Measurements from ENCODE around the gene MTHFD1L. TPM values are rescaled to one million over a fixed set of nuclear protein-coding genes. Genes with fewer than 3 reads are reported as not detected.
A peak's percentile ranks its signal among the peaks of the same experiment; 100 is the strongest.

The MTHFD1L gene
- total and polyA plus RNA-seq, 9 of the 15 experiments (the other 6 are each of a cell fraction or from before 2014, with no cell fraction given): 20.9 to 128 (median 61.0) TPM

DNA sequence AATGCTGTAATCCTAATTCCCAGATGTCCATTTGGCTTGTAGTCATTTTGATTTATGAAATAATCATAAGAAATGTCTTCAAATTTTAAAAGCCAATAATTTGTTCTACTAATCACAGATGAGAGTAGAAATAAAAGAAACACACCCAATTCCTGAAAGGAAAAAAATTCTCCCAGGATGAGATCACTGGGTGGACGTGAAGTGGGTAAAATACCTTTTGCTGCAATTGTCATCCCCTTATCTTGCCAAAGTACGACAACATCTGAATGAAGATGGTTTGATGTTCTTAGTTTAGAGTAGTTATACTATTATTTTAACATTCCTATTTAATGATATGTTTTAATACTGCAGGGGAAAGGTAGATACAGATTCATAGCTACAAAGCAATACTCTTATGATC lies 33.7 kb downstream of the MTHFD1L start:
- no peak overlapping the region for H3K9ac ChIP-seq (ENCODE audit: insufficient read depth in 1 of 2, low read depth in 2 of 2, low read length in 2 of 2)
- no peak for TF ChIP-seq ZC3H11A (IDR thresholded peaks at IDR 0.05; ENCODE audit: low read depth, low read length)
- TF ChIP-seq ZNF707 (CRISPR knock-in tag; conservative IDR thresholded peaks at IDR 0.05): no peak
- TF ChIP-seq TFAM (CRISPR knock-in tag; conservative IDR thresholded peaks at IDR 0.05): no peak
- H3K4me3 ChIP-seq: no peak overlapping the region
- H3K9me3 ChIP-seq (replicated peaks; ENCODE audit: control insufficient read depth, insufficient read depth, low read depth, low read length): no peaks in the 10 kb centered on the region
- POLR2A ChIA-PET: interaction anchor here (1.1 kb wide), 1 partner anchor 23 kb away, joined by 3 read pairs; no protein-coding TSS in a partner anchor
- H3K4me1 ChIP-seq (replicated peaks in 1 of 2; ENCODE audit: control insufficient read depth in 2 of 2, insufficient read depth in 2 of 2, low read length in 2 of 2): peaks cover 8 to 19% of the 10 kb centered on the region in 2 experiments; a peak in 3 of 5 replicates
- ATAC-seq (no peak), DNase-seq (ENCODE audit: extremely low read depth in 1 of 4, low spot score in 3 of 4) (no peak), FAIRE-seq (no peak)
- no peak overlapping the region; the same call in 2 of the 3 replicates for H3K27ac ChIP-seq (ENCODE audit: extremely low read depth, low read depth, low read length)
- CTCF ChIA-PET (ENCODE audit: low intra/inter-chr PET ratio): no interaction called here
- H3K9me1 ChIP-seq (ENCODE audit: control insufficient read depth, insufficient read depth, low read length): peaks cover 4% of the 10 kb centered on the region
- no peaks in the 10 kb centered on the region for H3K27me3 ChIP-seq (ENCODE audit: control insufficient read depth in 2 of 2, insufficient read depth in 2 of 2, low read length in 2 of 2)
- in situ Hi-C loops (cut with MboI) (no loop called here), intact Hi-C loops (cut with micrococcal nuclease) (no loop called here)
- no peak overlapping the region for H2AFZ ChIP-seq (ENCODE audit: low read depth, low read length)
- WGBS (ENCODE audit: insufficient coverage, low coverage, missing lambda C conversion rate): 75% methylated on average over 2 of the region's 2 CpGs
- H3K79me2 ChIP-seq (ENCODE audit: control insufficient read depth, insufficient read depth, low read length): no peaks in the 10 kb centered on the region
- no peak overlapping the region for H3K4me2 ChIP-seq (ENCODE audit: insufficient read depth, low read length)
- no peaks in the 10 kb centered on the region for H4K20me1 ChIP-seq (replicated peaks; ENCODE audit: control insufficient read depth, insufficient read depth, low read length)
- H3K36me3 ChIP-seq (ENCODE audit: control insufficient read depth, insufficient read depth, low read length): peaks cover 52% of the 10 kb centered on the region
- BruUV-seq (replicated peaks): no TSS peak

DNA sequence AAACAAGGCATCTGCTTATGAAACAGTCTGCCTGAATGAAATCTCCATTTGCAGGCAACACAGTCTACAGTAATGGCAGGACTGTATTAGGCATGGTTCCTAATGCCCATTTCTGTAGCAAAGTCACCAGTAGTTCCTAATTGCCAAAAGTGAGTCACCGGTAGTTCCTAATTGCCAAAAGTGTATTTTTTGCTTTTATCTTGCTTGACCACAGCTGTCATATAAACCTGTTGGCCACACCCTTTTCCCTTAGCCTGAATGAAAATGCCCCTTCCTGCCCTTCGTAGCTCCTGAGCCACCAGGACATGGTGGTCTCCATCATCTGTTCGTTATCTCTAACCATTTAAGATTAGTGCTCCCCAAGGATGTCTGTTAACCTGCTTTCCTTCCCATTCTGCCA lies 34.5 kb downstream of the MTHFD1L start:
- CTCF ChIA-PET (ENCODE audit: low intra/inter-chr PET ratio): no interaction called here
- no peaks in the 10 kb centered on the region for H3K9me3 ChIP-seq (replicated peaks; ENCODE audit: control insufficient read depth, insufficient read depth, low read depth, low read length)
- no peak overlapping the region for H3K4me3 ChIP-seq
- no TSS peak for BruUV-seq (replicated peaks)
- no peak overlapping the region for H3K4me2 ChIP-seq (ENCODE audit: insufficient read depth, low read length)
- intact Hi-C loops (cut with micrococcal nuclease): no loop called here
- no peak overlapping the region for H2AFZ ChIP-seq (ENCODE audit: low read depth, low read length)
- in situ Hi-C loops (cut with MboI): no loop called here
- H3K27ac ChIP-seq (ENCODE audit: extremely low read depth, low read depth, low read length): no peak overlapping the region
- H3K79me2 ChIP-seq (ENCODE audit: control insufficient read depth, insufficient read depth, low read length): no peaks in the 10 kb centered on the region
- DNase-seq (ENCODE audit: extremely low read depth in 1 of 4, low spot score in 3 of 4) (peak in 2 of 4 experiments; percentile 24 to 39), FAIRE-seq (no peak), ATAC-seq (peak; percentile 18; the same call in 1 of the 3 replicates)
- H3K4me1 ChIP-seq (replicated peaks in 1 of 2; ENCODE audit: control insufficient read depth in 2 of 2, insufficient read depth in 2 of 2, low read length in 2 of 2): peaks cover 5 to 14% of the 10 kb centered on the region in 2 experiments; a peak in 3 of 5 replicates
- POLR2A ChIA-PET: interaction anchor here (0.7 to 1.4 kb wide), 3 partner anchors 8 to 15 kb away, joined by 4 to 6 read pairs (median 4); no protein-coding TSS in a partner anchor
- peaks cover 2% of the 10 kb centered on the region for H3K9me1 ChIP-seq (ENCODE audit: control insufficient read depth, insufficient read depth, low read length)
- H3K9ac ChIP-seq (ENCODE audit: insufficient read depth in 1 of 2, low read depth in 2 of 2, low read length in 2 of 2): no peak overlapping the region
- 37% methylated on average over 3 of the region's 3 CpGs for WGBS (ENCODE audit: insufficient coverage, low coverage, missing lambda C conversion rate)
- H3K27me3 ChIP-seq (ENCODE audit: control insufficient read depth in 2 of 2, insufficient read depth in 2 of 2, low read length in 2 of 2): no peaks in the 10 kb centered on the region
- H4K20me1 ChIP-seq (replicated peaks; ENCODE audit: control insufficient read depth, insufficient read depth, low read length): no peaks in the 10 kb centered on the region
- H3K36me3 ChIP-seq (ENCODE audit: control insufficient read depth, insufficient read depth, low read length): peaks cover 50% of the 10 kb centered on the region
- TF ChIP-seq PCBP2 (IDR thresholded peaks at IDR 0.05; ENCODE audit: low read depth, low read length, poor library complexity, severe bottlenecking): no peak
- 0 out of 2 replicates have a peak, but pooled peaks have one; percentile 33 for TF ChIP-seq ZNF175 (CRISPR knock-in tag; IDR thresholded peaks at IDR 0.05; ENCODE audit: low read depth)
- TF ChIP-seq, protein P1, sequence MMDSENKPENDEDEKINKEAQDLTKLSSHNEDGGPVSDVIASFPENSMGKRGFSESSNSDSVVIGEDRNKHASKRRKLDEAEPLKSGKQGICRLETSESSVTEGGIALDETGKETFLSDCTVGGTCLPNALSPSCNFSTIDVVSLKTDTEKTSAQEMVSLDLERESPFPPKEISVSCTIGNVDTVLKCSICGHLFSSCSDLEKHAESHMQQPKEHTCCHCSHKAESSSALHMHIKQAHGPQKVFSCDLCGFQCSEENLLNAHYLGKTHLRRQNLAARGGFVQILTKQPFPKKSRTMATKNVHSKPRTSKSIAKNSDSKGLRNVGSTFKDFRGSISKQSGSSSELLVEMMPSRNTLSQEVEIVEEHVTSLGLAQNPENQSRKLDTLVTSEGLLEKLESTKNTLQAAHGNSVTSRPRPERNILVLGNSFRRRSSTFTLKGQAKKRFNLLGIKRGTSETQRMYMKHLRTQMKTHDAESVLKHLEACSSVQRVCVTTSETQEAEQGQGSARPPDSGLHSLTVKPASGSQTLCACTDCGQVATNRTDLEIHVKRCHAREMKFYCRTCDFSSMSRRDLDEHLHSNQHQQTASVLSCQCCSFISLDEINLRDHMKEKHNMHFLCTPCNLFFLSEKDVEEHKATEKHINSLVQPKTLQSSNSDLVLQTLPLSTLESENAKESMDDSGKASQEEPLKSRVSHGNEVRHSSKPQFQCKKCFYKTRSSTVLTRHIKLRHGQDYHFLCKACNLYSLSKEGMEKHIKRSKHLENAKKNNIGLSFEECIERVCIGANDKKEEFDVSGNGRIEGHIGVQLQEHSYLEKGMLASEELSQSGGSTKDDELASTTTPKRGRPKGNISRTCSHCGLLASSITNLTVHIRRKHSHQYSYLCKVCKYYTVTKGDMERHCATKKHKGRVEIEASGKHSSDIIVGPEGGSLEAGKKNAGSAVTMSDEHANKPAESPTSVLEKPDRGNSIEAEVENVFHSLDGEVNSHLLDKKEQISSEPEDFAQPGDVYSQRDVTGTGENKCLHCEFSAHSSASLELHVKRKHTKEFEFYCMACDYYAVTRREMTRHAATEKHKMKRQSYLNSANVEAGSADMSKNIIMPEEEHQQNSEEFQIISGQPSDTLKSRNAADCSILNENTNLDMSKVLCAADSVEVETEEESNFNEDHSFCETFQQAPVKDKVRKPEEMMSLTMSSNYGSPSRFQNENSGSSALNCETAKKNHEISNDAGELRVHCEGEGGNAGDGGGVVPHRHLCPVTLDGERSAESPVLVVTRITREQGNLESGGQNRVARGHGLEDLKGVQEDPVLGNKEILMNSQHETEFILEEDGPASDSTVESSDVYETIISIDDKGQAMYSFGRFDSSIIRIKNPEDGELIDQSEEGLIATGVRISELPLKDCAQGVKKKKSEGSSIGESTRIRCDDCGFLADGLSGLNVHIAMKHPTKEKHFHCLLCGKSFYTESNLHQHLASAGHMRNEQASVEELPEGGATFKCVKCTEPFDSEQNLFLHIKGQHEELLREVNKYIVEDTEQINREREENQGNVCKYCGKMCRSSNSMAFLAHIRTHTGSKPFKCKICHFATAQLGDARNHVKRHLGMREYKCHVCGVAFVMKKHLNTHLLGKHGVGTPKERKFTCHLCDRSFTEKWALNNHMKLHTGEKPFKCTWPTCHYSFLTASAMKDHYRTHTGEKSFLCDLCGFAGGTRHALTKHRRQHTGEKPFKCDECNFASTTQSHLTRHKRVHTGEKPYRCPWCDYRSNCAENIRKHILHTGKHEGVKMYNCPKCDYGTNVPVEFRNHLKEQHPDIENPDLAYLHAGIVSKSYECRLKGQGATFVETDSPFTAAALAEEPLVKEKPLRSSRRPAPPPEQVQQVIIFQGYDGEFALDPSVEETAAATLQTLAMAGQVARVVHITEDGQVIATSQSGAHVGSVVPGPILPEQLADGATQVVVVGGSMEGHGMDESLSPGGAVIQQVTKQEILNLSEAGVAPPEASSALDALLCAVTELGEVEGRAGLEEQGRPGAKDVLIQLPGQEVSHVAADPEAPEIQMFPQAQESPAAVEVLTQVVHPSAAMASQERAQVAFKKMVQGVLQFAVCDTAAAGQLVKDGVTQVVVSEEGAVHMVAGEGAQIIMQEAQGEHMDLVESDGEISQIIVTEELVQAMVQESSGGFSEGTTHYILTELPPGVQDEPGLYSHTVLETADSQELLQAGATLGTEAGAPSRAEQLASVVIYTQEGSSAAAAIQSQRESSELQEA (IDR thresholded peaks at IDR 0.05; ENCODE audit: low read depth): peak; percentile 65
- TF ChIP-seq ZKSCAN1 (IDR thresholded peaks at IDR 0.05; ENCODE audit: low read depth, low read length): peak; percentile 56; the same call in 1 of the 2 replicates
- no peak for TF ChIP-seq MECOM (CRISPR knock-in tag; IDR thresholded peaks at IDR 0.05)

Measured in K562 (cell line).